Psoas muscle (tissue), 8 donors: ENCODE data around the gene ADIRF. TPM values are rescaled to one million over a fixed set of nuclear protein-coding genes. Genes with fewer than 3 reads are reported as not detected.
A peak's percentile ranks its signal among the peaks of the same experiment; 100 is the strongest.

ENCODE experiments used
- ATAC-seq, 4 donors: fragments of 200-7000 bp; cut with Tn5 transposase; one replicate each; pipeline ENCODE4 v1.9.1; 2020; ENCODE audit warnings: moderate library complexity in 3 of 4, mild to moderate bottlenecking in 2 of 4
- DNase-seq, 2 donors: peaks; one replicate each; pipeline ENCODE4 v3.0.0-alpha.2; 2020
- H3K27ac ChIP-seq: fragments of 200-600 bp; one replicate; pipeline ENCODE4 v1.8.0; 2022
- H3K27me3 ChIP-seq, 3 donors: fragments of 200-600 bp in 1 of 3; one replicate each; pipeline versions ENCODE4 v1.6.1 to v1.8.0; 2013 to 2022; ENCODE audit warnings: low read length in 2 of 3, mild to moderate bottlenecking in 2 of 3, moderate library complexity in 1 of 3; ENCODE audit not compliant: insufficient read depth in 3 of 3
- H3K36me3 ChIP-seq, 2 donors: fragments of 200-600 bp in 1 of 2; one replicate each; pipeline versions ENCODE4 v1.6.1 to v1.8.0; 2013 to 2022; ENCODE audit warnings: low read depth in 1 of 2, mild to moderate bottlenecking in 1 of 2, moderate library complexity in 1 of 2; ENCODE audit not compliant: insufficient read depth in 1 of 2
- H3K4me1 ChIP-seq: fragments of 200-600 bp; one replicate; pipeline ENCODE4 v1.8.0; 2022
- H3K4me3 ChIP-seq: fragments of 200-600 bp; one replicate; pipeline ENCODE4 v1.8.0; 2022; ENCODE audit warnings: mild to moderate bottlenecking
- H3K9me3 ChIP-seq: fragments of 200-600 bp; one replicate; pipeline ENCODE4 v1.8.0; 2022
- CTCF ChIP-seq: fragments of 200-600 bp; IDR thresholded peaks from one replicate; pipeline ENCODE4 v1.8.0; 2022; ENCODE audit warnings: antibody characterized with exemption
- WGBS, 3 donors: extraction: QIAGEN DNeasy Blood & Tissue Kit; methylation state at CpG; one replicate each; pipeline versions ENCODE4 v1.1.6 to v1.1.7; 2013; 5-methylcytosine and 5-hydroxymethylcytosine counted together
- intact Hi-C, 2 donors: fragments of 100-400 bp; cut with DNase I; formaldehyde crosslinking; loops; one replicate each; pipeline versions ENCODE4 v1.11.0 to v1.14.2; 2022
- polyA plus RNA-seq, 3 donors: library from polyadenylated mRNA; stranded (reverse); fragments of 200-250 nt; gene quantifications; one replicate each; pipeline ENCODE4 v1.2.3, GENCODE V29; 2013
- total RNA-seq, 4 donors: library from RNA; stranded (reverse); fragmentation: NEBNext Ultra II Directional in 2 of 4; extraction: Animal tissue kit (Norgen Biotek cat#: 25700) in 2 of 4; gene quantifications; one replicate each; pipeline versions ENCODE4 v1.2.1 to v1.2.4, GENCODE V29; 2021 to 2023
- donor health status: healthy with polysubstance abuse.
- donor health status: DM: no; HTN: no; CAD: no; lungs with moderate emphysema.
- donor health status: Bipolar disorder and iron deficiency.
- donor health status: healthy.
- donor health status: DM: yes; HTN: yes; CAD: no.
- donor health status: DM: no; HTN: no; CAD: no.
- donor health status: DM: no; HTN: no; CAD: no.
- donor health status: DM: yes; HTN: yes; CAD: no.

ADIRF gene
- total and polyA plus RNA-seq, 7 donors: 19.1 to 69.5 (median 34.9) TPM

DNA sequence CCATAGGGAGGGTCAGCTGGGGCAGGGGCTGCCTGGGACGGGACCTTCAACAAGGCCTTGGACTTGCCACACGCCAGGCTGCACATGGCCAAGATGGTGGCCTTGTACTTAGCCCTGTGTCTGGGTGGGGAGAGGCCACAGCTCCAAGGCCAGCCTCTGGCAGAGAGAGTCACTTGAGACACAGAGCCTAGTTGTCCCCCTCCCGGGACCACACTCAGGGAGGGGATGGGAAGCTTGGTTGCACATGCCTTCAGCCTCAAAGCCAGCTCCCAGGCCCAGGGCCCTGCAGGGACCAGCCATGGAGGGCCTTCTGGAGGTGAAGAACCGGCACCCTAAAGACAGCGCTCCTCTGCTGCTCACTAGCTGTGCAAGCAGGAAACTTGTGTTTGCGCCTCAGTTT lies 27.6 kb upstream of the ADIRF start:
- Histone ChIP-seq H3K4me1 (peaks cover 9% of the 10 kb centered on the region), H3K4me3 (no peak overlapping the region), H3K9me3 (no peaks in the 10 kb centered on the region), H3K27ac (no peak overlapping the region), H3K27me3 (no peaks in the 10 kb centered on the region), H3K36me3 (peaks cover 0 to 10% of the 10 kb centered on the region in 2 donors)
- DNase-seq: no peak
- WGBS, 3 donors: 85 to 86% (median 85%) methylated on average over 6 of the region's 6 CpGs
- intact Hi-C loops: no loop called here
- TF ChIP-seq CTCF: no peak
- no peak for ATAC-seq

DNA sequence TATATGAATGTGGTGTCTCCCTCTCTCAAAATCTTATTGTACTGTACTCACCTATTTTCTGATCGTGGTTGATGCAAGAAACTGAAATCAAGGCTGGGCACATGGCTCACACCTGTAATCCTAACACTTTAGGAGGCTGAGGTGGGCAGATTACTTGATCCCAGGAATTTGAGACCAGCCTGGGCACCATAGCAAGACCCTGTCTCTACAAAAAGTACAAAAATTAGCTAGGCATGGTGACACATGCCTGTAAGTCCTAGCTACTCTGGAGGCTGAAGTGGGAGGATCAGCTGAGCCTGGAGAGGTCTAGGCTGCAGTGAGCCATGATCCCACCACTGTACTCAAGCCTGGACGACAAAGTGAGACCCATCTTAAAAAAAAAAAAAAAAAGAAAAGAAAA lies 26.9 kb upstream of the ADIRF start:
- no peak for DNase-seq
- peaks cover 9% of the 10 kb centered on the region for H3K4me1 ChIP-seq
- WGBS, 3 donors: 82 to 91% (median 85%) methylated on average over 2 of the region's 2 CpGs
- no peak overlapping the region for H3K27ac ChIP-seq
- H3K9me3 ChIP-seq: no peaks in the 10 kb centered on the region
- ATAC-seq: no peak
- H3K27me3 ChIP-seq: no peaks in the 10 kb centered on the region
- H3K4me3 ChIP-seq: no peak overlapping the region
- intact Hi-C loops: no loop called here
- TF ChIP-seq CTCF: no peak
- peaks cover 0 to 2% of the 10 kb centered on the region in 2 donors for H3K36me3 ChIP-seq

- intact Hi-C loops: loop anchor here in 1 of 2 donors (2.0 kb wide), 1 partner anchor 21 kb away; no protein-coding TSS in a partner anchor
- 87 to 91% (median 90%) methylated on average over 12 to 14 of the region's 14 CpGs for WGBS, 3 donors
- Histone ChIP-seq H3K4me1 (peaks cover 9% of the 10 kb centered on the region), H3K4me3 (no peak overlapping the region), H3K27ac (no peak overlapping the region), H3K36me3 (no peaks in the 10 kb centered on the region), H3K9me3 (no peaks in the 10 kb centered on the region), H3K27me3 (no peaks in the 10 kb centered on the region)
- TF ChIP-seq CTCF: no peak
- ATAC-seq (no peak), DNase-seq (no peak)
Measured at GRCh38 chr10:86941991-86942421, 26.3 kb upstream of the ADIRF start.

DNA sequence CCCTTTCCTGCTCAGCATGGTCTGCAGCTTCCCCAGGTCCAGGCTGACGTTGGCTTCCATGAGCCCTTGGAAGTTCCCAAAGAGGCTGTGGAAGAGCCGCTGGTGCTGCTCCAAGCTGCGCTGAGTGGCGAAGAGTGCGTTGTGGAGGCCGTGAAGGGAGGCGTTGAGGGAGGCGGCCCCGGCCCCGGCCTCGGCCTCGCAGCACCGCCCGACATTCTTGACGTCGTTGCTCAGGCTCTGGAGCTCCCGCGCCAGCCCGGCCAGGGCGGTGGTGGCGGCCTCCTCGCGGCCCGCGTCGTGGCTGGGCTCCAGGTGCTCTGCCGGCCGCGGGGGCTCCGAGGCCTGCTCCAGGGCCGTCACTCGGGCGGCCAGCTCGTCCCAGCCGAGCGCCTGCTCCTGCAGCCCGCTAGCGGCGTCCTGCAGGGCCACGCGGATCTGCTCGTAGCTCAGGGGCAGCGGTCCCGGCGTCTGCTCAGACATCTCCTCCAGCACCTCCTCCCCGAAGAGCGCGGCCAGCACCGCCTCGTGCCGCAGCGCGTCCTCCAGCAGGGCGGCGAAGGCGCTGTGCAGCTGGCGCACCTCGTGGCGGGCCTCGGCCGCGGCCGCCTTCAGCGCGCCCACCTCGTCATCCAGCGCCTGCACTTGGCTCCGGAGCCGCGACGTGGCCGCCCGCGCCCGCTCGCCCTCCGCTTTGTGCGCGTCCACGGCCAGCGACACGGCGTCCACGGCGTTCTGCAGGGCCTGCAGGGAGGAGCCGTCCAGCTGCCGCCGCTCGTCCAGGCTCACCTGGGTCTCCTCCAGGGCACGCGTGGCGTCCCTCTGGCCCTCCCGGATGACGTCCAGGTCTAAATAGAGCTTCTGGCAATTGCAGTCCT lies 25.6 kb upstream of the ADIRF start:
- no peak overlapping the region for H3K27ac ChIP-seq
- H3K4me1 ChIP-seq: peaks cover 6% of the 10 kb centered on the region
- DNase-seq (peak; percentile 24 to 64), ATAC-seq (peak in 2 of 4 donors; percentile 23 to 35)
- no peaks in the 10 kb centered on the region for H3K36me3 ChIP-seq
- 60 to 68% (median 60%) methylated on average over 80 to 94 of the region's 94 CpGs for WGBS, 3 donors
- no peaks in the 10 kb centered on the region for H3K9me3 ChIP-seq
- H3K27me3 ChIP-seq: no peaks in the 10 kb centered on the region
- no peak for TF ChIP-seq CTCF
- intact Hi-C loops: loop anchor here in 1 of 2 donors (2.0 kb wide), 1 partner anchor 20 kb away; no protein-coding TSS in a partner anchor
- H3K4me3 ChIP-seq: peak overlapping the region; percentile 22
